8988T (cell line): Measurements from ENCODE around the gene OASL.
"Not testable (repeated sequence)": the region's sequence is repeated elsewhere in the genome, so short reads cannot be mapped to it uniquely, and the experiment has no call there.

Experiments
- DNase-seq: peaks from one replicate; pipeline ENCODE4 v3.0.0; 2011

Gene OASL

DNA sequence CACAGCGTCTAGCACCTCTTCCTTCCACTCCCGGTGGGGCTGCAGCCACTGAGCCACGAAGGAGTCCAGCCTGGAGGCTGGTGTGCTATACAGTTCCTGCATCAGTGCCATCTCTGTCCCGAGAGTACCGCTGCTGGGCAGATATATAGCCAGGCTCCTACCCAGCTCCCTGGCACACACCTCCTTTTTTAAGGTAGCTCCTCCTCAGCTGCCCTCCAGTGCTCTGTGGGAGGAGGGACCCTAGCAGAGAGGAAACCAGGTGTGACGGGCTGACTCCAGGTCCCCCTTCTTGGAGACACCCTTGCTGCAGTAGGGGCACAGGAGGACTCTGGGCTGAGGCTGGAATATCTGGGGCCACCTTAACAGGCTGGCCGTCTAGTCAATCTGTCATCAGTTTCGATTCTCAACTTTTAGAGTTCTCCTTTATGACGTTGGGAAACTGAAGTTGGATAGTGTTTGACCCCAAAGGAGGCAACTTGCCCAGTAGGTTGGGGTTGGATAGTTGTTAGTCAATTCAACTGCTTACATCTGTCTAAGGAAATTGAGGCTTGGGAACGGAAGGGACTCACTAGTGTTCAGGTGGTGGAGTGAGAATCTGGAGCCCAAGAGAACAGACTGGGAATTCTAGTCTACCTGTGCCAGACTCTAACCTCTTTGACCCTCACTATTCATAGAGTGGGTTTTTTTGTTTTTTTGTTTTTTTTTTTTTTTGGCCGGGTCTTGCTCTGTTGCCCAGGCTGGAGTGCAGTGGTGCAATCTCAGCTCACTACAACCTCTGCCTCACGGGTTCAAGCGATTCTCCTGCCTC, at the start of gene OASL:
OASL (minus strand) TSS at position 386 of the 808 bp plus-strand sequence; CDS start at position 111, 275 bp downstream.
- DNase-seq = peak; percentile 61

- no peak for DNase-seq
These were observed 49.1 kb upstream of the OASL start for GRCh38 chr12:121088195-121088585.

DNA sequence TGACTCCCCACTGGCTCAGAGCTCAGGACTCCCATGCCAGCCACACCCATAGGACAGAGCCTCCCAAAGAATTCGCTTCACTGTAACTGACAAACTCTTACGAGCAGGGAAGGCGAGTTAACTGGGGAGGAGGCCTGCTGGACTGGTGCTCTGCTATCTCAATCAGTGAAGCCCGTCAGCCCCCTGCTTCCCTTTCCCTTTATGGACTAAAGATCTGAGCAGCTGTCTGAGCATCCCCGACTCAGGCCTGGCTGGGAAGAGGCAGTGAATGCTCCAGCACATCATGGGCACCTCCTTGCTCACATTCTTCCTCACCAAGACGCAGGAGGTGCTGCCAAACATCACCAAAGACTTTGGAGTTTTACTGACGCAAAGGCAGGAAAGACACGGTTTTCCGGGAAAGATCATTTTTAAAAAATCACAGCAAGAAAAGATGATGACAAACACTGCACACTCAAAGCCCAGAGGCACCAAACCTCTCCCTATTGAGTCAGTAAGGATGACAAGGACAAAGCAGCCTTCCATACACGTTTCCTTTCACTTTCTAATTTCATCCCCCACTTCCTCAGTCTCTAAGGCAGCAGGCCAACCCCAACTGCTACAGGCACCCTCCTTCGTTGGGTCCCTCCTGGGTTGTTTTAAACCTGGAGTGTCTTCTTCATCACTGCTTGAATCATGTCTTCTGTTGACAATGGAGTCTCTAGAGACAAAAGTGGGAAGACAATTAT, 48.6 kb upstream of the OASL start:
- no peak for DNase-seq

DNA sequence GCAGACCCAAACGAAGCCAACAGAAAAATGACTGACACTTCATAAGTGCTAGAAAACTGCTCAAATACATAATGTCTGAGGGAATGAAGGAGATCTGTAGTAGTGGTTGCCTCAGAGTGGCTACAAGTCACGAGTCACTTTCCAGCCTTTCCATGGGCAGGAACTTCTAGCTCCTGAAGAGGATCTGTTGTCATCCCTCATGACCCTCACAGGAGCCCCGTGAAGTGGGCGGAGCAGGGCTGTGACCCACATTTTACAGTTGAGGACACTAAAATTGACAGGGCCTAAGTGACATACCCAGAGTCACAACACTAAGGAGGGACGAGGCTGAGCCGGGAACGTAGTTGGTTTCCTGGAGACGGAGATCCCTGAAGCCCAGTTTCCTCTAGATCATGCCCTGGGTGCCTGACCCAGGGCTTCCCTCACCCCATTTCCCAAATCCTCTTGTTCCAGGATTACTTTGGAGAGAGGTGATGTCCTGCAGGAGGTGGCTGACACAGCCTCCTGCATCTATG, 47.8 kb upstream of the OASL start:
- no peak for DNase-seq

DNA sequence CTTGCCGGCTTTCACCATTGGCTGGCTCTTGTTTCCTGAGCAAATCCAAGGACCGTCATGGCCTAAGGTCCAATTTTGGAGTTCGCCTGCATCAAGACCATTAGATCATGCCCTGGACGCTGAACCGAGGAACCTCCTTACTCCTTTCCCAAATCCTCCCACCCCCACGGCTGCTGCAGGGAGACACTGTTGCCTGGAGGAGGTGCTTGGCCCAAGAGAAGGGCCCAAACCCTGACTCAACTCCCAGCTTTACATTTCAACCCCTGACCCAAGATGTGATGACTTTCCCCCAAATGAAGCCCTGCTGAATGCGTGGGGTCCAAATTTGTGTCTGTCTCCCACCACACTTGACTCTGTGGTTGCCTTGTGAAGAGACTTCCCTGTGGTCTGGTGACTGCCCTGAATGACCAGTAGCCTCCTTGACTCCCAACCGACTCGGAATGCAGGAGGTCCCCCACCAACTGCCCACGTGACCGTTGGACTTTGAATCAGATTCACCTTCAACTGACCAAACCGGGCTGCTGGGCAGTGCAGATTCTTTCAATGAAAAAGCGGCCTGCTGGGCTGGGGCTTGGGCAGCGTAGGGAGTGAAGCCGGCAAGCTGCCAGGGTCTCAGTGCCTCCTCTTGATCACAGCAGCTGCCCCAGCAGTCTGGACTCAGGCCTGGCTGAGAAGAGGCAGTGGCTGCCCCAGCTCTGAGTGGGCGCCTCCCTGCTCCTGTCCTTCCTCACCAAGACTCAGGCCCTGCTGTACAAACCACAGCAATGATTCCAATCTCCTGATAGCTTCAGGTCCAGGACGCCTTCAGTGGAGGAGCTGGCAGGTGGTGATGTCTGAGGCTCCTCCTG, 46.7 kb upstream of the OASL start:
- DNase-seq = no peak

GRCh38 chr12:121085069-121085468, 46.0 kb upstream of the OASL start:
- no peak for DNase-seq

- DNase-seq = no peak
These were observed 45.2 kb upstream of the OASL start for GRCh38 chr12:121084229-121084628.

DNA sequence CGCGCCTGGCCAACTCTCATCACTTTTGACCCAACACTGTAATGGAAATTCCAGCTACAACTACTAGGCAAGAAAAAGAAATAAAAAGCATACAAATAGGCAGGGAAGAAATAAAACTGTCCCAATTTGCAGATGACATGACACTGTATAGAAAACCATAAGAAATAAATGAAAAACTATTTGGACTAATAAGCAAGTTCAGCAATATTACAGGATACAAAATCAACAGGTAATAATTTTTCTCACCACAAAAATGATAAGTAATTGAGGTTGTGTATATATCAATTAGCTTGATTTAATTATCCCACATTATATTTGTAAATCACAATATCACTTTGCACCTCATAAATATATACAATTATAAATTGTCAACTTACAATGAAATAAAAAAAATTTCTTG, 41.9 kb upstream of the OASL start:
- no peak for DNase-seq

- DNase-seq = no peak
These were observed 40.8 kb upstream of the OASL start for GRCh38 chr12:121079736-121080272.

GRCh38 chr12:121077440-121077839, 38.4 kb upstream of the OASL start:
- not testable (repeated sequence) for DNase-seq

GRCh38 chr12:121075911-121076310, 36.9 kb upstream of the OASL start:
- not testable (repeated sequence) for DNase-seq

GRCh38 chr12:121072147-121072546, 33.1 kb upstream of the OASL start:
- DNase-seq = no peak

DNA sequence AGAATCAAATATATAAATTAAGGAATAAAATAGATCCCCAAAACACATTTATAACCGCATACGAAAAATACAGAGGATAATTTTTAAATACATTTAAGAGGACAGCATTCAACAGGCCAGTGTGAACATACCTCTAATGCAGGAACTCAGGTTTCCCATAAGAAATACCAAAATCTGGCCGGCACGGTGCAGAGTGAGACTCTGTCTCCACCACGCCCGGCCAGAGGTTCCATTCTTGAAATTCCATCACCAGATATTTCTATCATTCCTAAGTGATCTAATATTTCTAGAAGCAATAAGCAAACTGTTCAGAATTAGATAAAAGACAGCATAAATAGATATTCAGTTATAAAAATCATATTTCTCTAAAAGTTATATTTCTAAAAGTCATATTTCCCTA, 30.2 kb upstream of the OASL start:
- no peak for DNase-seq

DNA sequence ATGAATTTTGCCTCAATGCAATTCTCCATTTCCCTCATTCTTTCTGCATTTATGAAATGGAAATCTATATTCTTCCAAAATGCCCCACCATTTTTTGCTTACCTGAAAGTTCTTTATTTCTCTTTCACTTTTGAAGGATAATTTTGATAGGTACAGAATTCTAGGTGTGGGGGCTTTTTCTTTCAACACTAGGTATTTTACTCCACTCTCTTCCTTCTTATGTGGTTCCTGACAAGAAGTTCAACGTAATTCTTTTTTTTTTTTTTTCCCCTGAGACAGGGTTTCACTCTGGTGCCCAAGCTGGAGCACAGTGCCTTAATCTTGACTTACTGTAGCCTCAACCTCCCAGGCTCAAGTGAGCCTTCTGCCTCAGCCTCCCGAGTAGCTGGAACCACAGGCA, 26.3 kb upstream of the OASL start:
- DNase-seq = no peak

- DNase-seq = not testable (repeated sequence)
These were observed 25.5 kb upstream of the OASL start for GRCh38 chr12:121064586-121064985.

DNA sequence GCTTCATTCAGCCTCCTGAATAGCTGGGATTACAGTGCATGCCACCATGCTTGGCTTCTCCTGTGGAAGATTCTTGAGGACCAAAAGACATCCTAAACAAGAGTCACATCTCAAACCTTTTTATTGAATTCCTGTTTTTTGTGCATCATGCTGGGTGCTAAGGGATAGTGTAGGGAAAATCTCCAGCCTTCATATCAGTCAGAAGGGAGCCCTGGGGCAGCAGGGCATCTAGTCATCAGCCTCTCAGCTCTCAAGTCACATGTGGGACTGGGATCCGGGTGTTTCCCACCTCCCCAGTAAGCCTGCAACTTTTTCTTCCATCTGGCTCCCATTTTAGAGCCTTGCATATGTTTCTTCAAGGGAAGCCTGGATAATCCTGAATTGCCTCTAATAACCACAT, 25.1 kb upstream of the OASL start:
- DNase-seq = no peak

GRCh38 chr12:121062391-121063045, 23.5 kb upstream of the OASL start:
- no peak for DNase-seq

- DNase-seq = no peak
These were observed 22.8 kb upstream of the OASL start for GRCh38 chr12:121061831-121062230.

DNA sequence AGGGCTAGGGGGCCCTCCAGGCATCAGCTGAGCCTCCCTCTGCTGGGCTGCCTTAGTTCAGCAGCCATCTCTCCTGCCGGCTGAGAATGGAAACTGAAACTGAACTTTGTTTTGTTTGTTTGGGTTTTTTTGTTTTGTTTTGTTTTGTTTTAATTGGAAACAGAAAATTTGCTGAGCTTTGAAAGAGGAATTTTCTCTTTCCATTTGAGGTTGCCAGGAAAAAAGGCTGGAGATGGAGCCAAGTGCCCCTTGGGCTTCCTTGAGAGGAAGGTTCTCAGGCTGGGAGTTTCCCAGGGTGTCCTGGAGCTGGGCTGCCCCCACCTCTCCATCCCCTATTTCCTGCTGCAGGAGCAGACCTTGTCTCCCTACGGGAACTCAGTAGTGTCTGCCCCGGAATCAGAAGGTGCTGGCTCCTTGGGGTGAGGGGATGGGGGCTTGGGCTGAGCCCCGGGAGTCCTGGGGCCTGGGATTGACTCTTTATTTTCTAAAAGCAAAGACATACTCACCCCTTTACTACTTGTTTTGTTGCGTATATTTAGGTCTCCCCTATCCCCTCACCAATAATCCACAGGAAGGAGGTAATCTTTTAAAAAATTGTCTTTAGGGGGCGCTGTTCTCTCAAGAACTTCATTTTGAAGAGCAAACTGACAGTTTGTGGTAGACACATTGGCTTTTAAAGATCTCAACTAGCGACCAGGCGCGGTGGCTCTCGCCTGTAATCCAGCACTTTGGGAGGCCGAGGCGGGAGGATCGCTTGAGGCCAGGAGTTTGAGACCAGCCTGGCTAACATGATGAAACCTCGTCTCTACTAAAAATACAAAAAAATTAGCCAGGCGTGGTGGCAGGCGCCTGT, 21.3 kb upstream of the OASL start:
- no peak for DNase-seq

DNA sequence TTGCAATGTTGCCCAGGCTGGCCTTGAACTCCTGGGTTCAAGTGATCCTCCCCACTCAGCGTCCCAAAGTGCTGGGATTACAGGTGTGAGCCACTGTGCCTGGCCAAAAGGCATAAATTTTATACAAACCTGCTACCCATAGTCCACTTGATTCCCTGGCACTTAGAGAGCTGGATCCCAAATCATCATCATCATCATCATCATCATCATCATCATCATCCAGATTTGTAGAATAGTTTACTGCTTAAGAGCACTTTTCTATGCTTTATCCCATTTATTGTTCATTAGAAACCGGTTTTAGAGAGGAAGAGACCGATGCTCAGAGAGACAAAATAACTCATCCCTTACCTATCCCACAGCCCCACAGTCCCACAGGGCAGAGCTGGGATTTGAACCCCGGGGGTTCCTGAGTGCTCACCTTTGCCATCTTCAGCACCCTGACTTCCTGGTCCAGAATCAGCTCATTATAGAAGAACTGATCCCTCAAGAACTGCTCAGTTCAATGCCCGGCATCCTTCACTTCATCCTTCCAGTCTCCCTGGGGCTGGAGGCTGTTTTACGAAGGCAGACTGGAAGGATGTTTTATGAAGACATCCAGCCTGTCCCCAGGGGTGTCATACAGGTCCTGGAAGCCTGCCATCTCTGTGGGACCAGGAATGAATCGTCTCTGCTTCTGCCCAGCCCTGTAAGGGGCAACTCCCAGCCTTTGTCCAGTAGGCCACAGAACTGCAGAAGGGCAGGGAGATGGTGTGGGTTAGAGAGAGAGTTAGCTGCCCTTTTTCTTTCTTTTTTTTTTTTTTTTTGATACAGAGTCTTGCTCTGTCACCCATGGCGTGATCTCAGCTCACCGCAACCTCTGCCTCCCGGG, 20.2 kb upstream of the OASL start:
- DNase-seq = no peak
